ENCODE results near the gene TLX2. TPM values are rescaled to one million over a fixed set of nuclear protein-coding genes. Genes with fewer than 3 reads are reported as not detected.

The TLX2 gene
- total RNA-seq, 1 donor, result 0.36 TPM

DNA sequence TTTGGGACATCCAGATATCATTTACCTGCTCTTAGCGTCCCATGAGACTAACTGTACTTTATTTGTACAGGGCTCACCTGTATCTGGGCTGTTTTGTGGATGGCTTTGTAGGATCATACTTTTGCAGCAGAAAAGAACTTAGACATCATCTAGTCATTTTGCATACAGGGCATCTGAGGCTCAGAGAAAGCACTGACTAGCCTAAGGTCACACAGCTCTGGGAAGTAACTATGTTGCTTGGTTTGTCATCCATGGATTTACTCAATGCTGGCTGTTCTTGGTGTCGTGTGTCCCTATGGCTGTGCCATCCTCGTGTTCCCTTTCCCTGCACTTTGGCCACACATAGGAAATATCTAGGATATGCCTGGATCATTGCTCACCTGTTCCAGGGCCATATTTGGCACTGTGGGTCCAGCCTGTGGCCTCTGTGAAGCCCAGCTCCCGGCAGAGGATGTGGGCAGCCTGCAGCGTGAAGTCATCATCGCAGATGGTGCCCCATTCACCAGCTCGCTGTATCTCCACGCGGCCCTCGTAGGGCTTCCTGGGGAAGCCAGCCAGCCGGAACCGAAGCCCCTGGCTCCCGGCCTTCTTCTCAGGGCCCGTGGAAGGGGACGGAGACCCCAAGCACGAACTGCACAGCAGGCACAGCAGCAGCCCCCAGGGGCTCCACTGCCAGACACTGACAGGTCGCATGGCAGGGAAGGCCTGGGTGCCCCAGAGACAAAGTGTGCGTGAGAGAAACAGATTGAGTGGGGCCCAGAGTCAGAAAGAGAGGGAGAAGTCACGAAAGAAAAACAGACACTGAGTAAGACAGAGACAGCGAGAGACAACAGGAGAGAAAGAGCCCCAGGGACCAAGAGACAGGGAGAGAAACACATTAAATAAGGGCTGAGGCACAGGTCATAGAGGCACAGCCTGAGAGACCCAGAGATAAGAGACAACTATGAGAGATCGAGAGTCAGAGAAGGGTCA lies 38.0 kb downstream of the TLX2 start:
- H3K79me2 ChIP-seq (ENCODE audit: insufficient read depth, low read length), result peaks cover 88% of the 10 kb centered on the region
- TF ChIP-seq, protein P1, sequence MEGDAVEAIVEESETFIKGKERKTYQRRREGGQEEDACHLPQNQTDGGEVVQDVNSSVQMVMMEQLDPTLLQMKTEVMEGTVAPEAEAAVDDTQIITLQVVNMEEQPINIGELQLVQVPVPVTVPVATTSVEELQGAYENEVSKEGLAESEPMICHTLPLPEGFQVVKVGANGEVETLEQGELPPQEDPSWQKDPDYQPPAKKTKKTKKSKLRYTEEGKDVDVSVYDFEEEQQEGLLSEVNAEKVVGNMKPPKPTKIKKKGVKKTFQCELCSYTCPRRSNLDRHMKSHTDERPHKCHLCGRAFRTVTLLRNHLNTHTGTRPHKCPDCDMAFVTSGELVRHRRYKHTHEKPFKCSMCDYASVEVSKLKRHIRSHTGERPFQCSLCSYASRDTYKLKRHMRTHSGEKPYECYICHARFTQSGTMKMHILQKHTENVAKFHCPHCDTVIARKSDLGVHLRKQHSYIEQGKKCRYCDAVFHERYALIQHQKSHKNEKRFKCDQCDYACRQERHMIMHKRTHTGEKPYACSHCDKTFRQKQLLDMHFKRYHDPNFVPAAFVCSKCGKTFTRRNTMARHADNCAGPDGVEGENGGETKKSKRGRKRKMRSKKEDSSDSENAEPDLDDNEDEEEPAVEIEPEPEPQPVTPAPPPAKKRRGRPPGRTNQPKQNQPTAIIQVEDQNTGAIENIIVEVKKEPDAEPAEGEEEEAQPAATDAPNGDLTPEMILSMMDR (IDR thresholded peaks at IDR 0.05; ENCODE audit: extremely low read depth, low read depth, low read length), result no peak
- peak; percentile 92 for DNase-seq (ENCODE audit: insufficient read length, low spot score, missing footprints)
- H3K9me3 ChIP-seq (ENCODE audit: low read depth, low read length), result no peaks in the 10 kb centered on the region
- peak overlapping the region; percentile 36 for H2AFZ ChIP-seq (ENCODE audit: low read length)
- H3K4me1 ChIP-seq (ENCODE audit: insufficient read depth, low read length), result peaks cover 65% of the 10 kb centered on the region
- peak overlapping the region; percentile 93 for H3K4me3 ChIP-seq (ENCODE audit: insufficient read depth, low read length)
- peak overlapping the region; percentile 93 for H3K27ac ChIP-seq (ENCODE audit: low read depth, low read length)
- peak overlapping the region; percentile 91 for H3K4me2 ChIP-seq (ENCODE audit: insufficient read depth, low read length)
- H4K20me1 ChIP-seq (ENCODE audit: insufficient read depth, low read length), result peaks cover 3% of the 10 kb centered on the region
- no peaks in the 10 kb centered on the region for H3K27me3 ChIP-seq (ENCODE audit: insufficient read depth, low read length)
- peaks cover 55% of the 10 kb centered on the region for H3K36me3 ChIP-seq (ENCODE audit: insufficient read depth, low read length)

DNA sequence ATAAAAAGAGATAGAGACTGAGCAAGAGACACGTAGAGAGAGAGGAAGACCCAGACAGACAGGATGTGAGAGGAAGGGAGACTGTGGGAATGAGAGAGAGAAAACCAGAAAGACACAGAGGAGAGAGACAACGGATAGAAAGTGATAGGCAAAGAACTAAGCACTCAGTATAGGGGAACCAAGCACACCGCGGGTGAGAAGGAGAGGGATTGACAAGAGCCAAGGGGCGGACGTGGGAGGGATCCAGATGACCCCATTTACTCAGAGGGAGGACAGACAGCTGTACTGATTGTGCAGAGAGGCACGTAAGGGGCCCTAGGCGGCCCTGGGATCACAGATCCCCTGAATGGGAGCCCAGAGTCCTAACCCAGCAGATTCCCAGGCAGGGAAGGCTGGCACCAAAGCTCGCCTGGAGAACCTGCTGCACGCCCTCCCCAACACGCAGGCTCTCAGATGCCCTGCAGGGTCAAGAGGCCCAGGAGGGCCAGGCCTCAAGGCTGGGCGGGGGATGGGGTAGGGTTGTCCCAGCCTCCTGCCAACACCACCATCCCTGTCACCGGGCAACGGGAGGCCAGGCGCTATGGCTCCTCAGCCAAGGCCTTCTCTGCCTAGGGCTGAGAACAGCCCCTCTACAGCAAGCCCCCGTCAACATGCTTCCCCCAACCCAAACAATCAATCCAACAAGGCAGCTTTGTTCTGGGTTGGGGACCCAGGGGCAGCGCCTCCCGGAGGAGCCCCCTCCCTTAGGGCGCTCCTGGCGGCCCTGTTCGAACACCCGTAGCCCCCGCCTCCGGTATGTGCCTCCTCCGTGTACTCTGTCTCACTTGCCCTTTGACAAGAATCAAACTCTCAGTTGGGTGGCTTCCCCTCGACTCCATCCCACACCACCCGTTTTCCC lies 38.9 kb downstream of the TLX2 start:
- DNase-seq (ENCODE audit: insufficient read length, low spot score, missing footprints), result peak; percentile 89
- TF ChIP-seq, protein P1 (IDR thresholded peaks at IDR 0.05; ENCODE audit: extremely low read depth, low read depth, low read length), result no peak
- H3K4me2 ChIP-seq (ENCODE audit: insufficient read depth, low read length), result peak overlapping the region; percentile 91

DNA sequence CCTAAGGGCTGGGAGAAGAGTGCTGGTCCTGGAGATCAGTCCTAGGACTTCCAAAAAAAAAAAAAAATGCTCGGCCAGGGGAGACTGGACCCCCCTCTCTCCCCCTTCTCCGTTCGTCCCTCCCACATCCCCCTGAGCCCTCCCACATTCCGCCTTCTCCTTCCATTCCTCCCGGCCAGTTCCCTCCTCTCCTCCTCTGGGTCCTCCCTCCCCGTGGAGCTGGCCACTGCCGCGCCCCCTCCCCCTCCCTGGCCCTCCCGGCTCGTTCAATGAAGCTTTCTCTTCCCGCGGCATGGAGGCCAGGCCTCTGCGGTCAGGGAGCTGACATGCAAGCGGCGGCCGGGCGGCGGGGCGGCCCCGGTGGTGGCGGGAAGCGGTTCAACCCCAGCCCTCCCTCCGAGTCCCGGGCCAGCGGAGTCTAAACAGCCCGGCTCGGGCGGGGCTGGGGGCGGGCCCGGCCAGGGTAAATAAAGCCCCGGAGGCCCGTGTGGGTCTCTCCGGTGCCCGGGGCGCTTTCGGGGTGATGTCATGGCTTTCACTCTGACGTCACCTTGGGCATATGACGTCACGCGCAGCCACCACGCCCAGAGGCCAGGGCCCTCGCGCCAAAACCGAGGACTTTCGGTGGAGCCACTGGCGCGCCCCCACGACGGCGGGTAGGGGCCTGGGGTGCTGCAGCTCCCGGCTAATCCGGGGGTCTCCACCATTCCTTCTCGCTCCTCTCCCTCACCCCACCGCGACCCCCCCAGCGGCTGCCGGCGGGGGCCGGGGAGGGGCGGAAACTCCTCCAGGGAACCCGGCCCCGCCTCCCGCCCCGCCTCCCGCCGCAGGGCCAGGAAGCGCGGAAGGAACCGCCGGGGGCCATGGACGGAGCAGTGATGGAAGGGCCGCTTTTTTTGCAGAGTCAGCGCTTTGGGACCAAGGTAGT lies 39.9 kb downstream of the TLX2 start, which contains the start of the genes DOK1 and LOXL3:
Gene DOK1 (plus strand): TSS at position 829 of the 928 bp plus-strand sequence. CDS start 35 bp downstream, at position 864.
Gene LOXL3 (minus strand): TSS at position 51 of the 928 bp plus-strand sequence. CDS start 1,308 bp downstream, outside the sequence.
- peak; percentile 99 for DNase-seq (ENCODE audit: insufficient read length, low spot score, missing footprints)
- H2AFZ ChIP-seq (ENCODE audit: low read length), result peak within 1 kb of the TSS; percentile 82
- TF ChIP-seq, protein P1 (IDR thresholded peaks at IDR 0.05; ENCODE audit: extremely low read depth, low read depth, low read length), result no peak
- no peaks in the 10 kb centered on the region for H3K9me3 ChIP-seq (ENCODE audit: low read depth, low read length)
- H3K27me3 ChIP-seq (ENCODE audit: insufficient read depth, low read length), result no peaks in the 10 kb centered on the region
- peak within 1 kb of the TSS; percentile 93 for H3K4me3 ChIP-seq (ENCODE audit: insufficient read depth, low read length)
- peaks cover 53% of the 10 kb centered on the region for H3K36me3 ChIP-seq (ENCODE audit: insufficient read depth, low read length)
- H3K4me1 ChIP-seq (ENCODE audit: insufficient read depth, low read length), result peaks cover 73% of the 10 kb centered on the region
- H4K20me1 ChIP-seq (ENCODE audit: insufficient read depth, low read length), result peaks cover 3% of the 10 kb centered on the region
- H3K27ac ChIP-seq (ENCODE audit: low read depth, low read length), result peak within 1 kb of the TSS; percentile 93
- H3K4me2 ChIP-seq (ENCODE audit: insufficient read depth, low read length), result peak within 1 kb of the TSS; percentile 91
- H3K79me2 ChIP-seq (ENCODE audit: insufficient read depth, low read length), result peaks cover 81% of the 10 kb centered on the region

More for the DNA sequence above, 38.9 kb downstream of the TLX2 start:
- Histone ChIP-seq H2AFZ (ENCODE audit: low read length) (peak overlapping the region; percentile 70), H3K27me3 (ENCODE audit: insufficient read depth, low read length) (no peaks in the 10 kb centered on the region), H3K4me1 (ENCODE audit: insufficient read depth, low read length) (peaks cover 70% of the 10 kb centered on the region), H3K4me3 (ENCODE audit: insufficient read depth, low read length) (peak overlapping the region; percentile 93), H3K36me3 (ENCODE audit: insufficient read depth, low read length) (peaks cover 57% of the 10 kb centered on the region), H3K9me3 (ENCODE audit: low read depth, low read length) (no peaks in the 10 kb centered on the region), H3K27ac (ENCODE audit: low read depth, low read length) (peak overlapping the region; percentile 93), H3K79me2 (ENCODE audit: insufficient read depth, low read length) (peaks cover 87% of the 10 kb centered on the region), H4K20me1 (ENCODE audit: insufficient read depth, low read length) (peaks cover 3% of the 10 kb centered on the region)

Data from osteoblast (primary cell).